RWPE2 (cell line): ENCODE data around the gene SLMAP.

ENCODE experiments used
- ATAC-seq: fragments of 200-7000 bp; cut with Tn5 transposase; 3 replicates; pipeline ENCODE4 v1.9.1; 2021; ENCODE audit warnings: low read depth
- DNase-seq: peaks from one replicate; pipeline ENCODE4 v3.0.0-alpha.2; 2020; ENCODE audit warnings: low spot score
- H3K27ac ChIP-seq: fragments of 450-650 bp; 2 replicates; pipeline ENCODE4 v1.5.1; 2017; ENCODE audit warnings: mild to moderate bottlenecking; ENCODE audit not compliant: poor library complexity, severe bottlenecking
- H3K27me3 ChIP-seq: fragments of 250-450 bp; sonication (Bioruptor Pico); 2 replicates; pipeline ENCODE4 v1.5.1; 2021; ENCODE audit warnings: mild to moderate bottlenecking, moderate library complexity; ENCODE audit not compliant: insufficient read depth, poor library complexity, severe bottlenecking
- H3K36me3 ChIP-seq: fragments of 250-450 bp; sonication (Bioruptor Pico); 2 replicates; pipeline ENCODE4 v1.5.1; 2020; ENCODE audit warnings: low read depth, mild to moderate bottlenecking, moderate library complexity
- H3K4me1 ChIP-seq: fragments of 250-450 bp; sonication (Bioruptor Pico); 2 replicates; pipeline ENCODE4 v1.5.1; 2021; ENCODE audit warnings: mild to moderate bottlenecking, moderate library complexity; ENCODE audit not compliant: insufficient read depth, poor library complexity, severe bottlenecking
- H3K4me3 ChIP-seq: fragments of 250-450 bp; sonication (Bioruptor Pico); 2 replicates; pipeline ENCODE4 v1.5.1; 2021; ENCODE audit warnings: mild to moderate bottlenecking, moderate library complexity; ENCODE audit not compliant: severe bottlenecking
- H3K9me3 ChIP-seq: fragments of 250-450 bp; sonication (Bioruptor Pico); 2 replicates; pipeline ENCODE4 v1.5.1; 2021; ENCODE audit warnings: mild to moderate bottlenecking, moderate library complexity; ENCODE audit not compliant: severe bottlenecking
- CTCF ChIP-seq: fragments of 450-650 bp; IDR thresholded peaks from one replicate; pipeline ENCODE4 v1.5.1; 2017; ENCODE audit warnings: mild to moderate bottlenecking, moderate library complexity; ENCODE audit not compliant: poor library complexity, severe bottlenecking

Gene SLMAP

GRCh38 chr3:57943525-57944495, 187.7 kb downstream of the SLMAP start:
- ATAC-seq, result 0 out of 3 replicates have a peak, but pooled peaks have one; percentile 20
- no peak for DNase-seq
- no peaks in the 10 kb centered on the region for H3K4me1 ChIP-seq
- no peak overlapping the region for H3K27ac ChIP-seq
- no peaks in the 10 kb centered on the region for H3K9me3 ChIP-seq
- H3K27me3 ChIP-seq, result no peaks in the 10 kb centered on the region
- TF ChIP-seq CTCF, result no peak
- H3K4me3 ChIP-seq, result no peak overlapping the region
- no peaks in the 10 kb centered on the region for H3K36me3 ChIP-seq

- TF ChIP-seq CTCF, result no peak
- no peak for DNase-seq
- H3K4me1 ChIP-seq, result peaks cover 26% of the 10 kb centered on the region
- H3K4me3 ChIP-seq, result no peak overlapping the region
- no peaks in the 10 kb centered on the region for H3K27me3 ChIP-seq
- H3K36me3 ChIP-seq, result no peaks in the 10 kb centered on the region
- H3K27ac ChIP-seq, result no peak overlapping the region
- ATAC-seq, result no peak
- H3K9me3 ChIP-seq, result no peaks in the 10 kb centered on the region
These were observed 190.9 kb downstream of the SLMAP start for GRCh38 chr3:57946970-57947381.

- H3K36me3 ChIP-seq, result no peaks in the 10 kb centered on the region
- no peak for TF ChIP-seq CTCF
- H3K4me3 ChIP-seq, result no peak overlapping the region
- no peak for DNase-seq
- ATAC-seq, result no peak
- peaks cover 27% of the 10 kb centered on the region for H3K4me1 ChIP-seq
- H3K9me3 ChIP-seq, result no peaks in the 10 kb centered on the region
- H3K27ac ChIP-seq, result no peak overlapping the region
- H3K27me3 ChIP-seq, result no peaks in the 10 kb centered on the region
These were observed 192.1 kb downstream of the SLMAP start for GRCh38 chr3:57948080-57948671.

- Histone ChIP-seq H3K36me3 (no peaks in the 10 kb centered on the region), H3K27ac (peak overlapping the region; percentile 68), H3K4me1 (peaks cover 27% of the 10 kb centered on the region), H3K4me3 (no peak overlapping the region), H3K9me3 (no peaks in the 10 kb centered on the region), H3K27me3 (no peaks in the 10 kb centered on the region)
- TF ChIP-seq CTCF, result no peak
- DNase-seq, result no peak
- ATAC-seq, result no peak
These were observed 192.7 kb downstream of the SLMAP start for GRCh38 chr3:57948781-57949242.
